ENCODE results near the gene GALNS. TPM values are rescaled to one million over a fixed set of nuclear protein-coding genes. Genes with fewer than 3 reads are reported as not detected.
A peak's percentile ranks its signal among the peaks of the same experiment; 100 is the strongest.

Gene GALNS
- polyA plus RNA-seq, 5 donors = 19.8 to 33.1 (median 26.7) TPM

DNA sequence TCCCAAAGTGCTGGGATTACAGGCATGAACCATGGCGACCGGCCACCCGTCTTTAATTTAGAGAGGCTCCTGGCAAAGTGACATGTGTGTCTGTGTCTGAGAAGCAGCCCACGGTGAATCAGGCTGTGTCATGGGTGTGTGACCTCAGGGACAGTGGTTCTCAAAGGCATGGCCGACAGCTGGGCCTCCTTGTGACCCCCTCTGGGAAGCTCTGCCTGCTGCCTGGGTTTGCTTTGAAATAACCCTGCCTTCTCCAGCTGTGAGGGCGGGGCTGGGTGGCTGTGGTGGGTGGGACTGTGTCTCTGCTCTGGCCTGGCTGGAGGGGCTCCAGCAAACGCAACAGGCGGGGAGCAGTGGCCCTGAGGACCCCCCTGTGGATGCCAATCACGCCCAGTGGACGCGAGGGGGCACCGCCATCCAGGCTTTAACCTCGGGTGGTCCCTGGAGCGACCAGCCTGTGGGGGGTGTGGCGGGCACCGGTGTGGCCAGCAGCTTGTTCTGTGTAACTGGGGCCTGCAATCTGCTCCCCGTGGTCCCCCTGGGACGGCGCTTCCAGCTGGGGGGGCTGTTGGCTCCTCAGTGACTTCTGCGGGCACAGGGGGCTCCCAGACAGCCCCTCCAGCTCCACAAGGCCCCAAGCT, 36.2 kb downstream of the GALNS start:
- DNase-seq = no peak

DNA sequence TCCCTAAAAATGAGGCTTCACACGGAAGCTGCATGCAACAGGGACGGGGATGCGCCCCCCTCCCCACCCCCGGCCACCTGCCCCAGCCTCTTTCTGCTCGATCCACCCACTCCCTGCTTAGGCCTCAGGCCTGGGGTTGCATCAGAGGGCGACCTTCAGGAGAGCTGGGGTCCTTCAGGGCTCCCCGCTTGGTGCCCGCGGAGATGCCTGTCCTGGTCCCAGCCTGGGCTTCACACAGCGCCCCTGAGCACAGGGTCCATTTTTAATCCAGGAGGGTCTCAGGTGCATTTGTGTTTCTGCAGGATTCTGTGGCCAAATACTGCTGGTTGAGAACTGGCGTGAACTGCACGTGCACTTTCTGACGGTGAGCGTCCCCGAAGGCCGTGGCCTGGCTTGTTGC, 37.6 kb downstream of the GALNS start:
- DNase-seq = no peak

DNA sequence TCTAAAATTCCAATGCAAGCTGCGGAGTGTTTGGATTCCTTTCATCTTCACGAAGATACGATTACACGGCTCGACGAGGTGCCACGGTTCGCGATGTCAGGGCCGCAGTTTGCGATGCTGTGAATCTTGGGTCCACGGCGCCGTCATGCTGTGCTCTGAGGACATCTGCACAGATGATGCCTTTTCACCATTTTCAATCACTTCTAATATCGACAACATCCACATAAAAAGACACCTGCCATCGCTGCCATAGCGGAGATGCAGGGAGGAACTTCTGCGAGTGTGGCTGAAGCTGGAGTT, 38.2 kb downstream of the GALNS start:
- no peak for DNase-seq

DNA sequence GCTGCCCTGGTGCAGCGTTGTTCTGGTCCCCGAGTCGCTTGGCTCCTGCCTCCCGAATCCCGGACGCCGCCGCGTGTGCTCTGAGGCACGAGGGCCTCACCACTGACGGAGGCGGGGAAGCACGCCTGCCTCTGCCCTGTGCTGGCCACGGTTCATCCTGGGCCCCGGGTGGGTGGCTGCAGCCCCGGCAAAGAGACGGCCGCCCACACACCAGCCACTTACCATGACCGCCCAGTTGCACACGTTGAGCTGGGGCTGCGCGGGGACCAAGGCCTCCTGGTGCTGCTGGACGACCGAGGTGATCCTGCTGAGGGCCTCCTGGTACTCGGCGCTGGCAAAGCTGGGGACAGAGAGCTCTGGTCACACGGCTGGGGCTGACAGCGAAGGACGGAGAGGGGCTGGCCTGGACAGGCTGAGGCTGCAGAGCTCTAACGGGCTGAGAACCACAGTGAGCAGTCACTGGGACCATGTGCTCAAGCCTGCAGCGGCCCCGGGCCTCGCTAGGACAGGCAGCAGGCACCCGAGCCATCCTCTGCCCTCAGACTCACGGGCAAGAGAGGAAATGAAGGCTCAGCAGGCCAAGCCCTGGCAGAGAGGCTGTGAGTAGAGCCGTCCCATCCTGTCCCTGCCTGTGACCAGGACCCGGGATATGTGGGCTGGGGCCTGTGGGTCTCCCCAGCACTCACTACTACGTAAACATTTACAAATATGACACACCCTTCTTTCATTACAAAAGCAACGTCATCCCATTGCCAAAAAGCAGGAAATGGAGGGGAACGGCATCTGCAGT, 38.8 kb downstream of the GALNS start:
- no peak for DNase-seq

DNA sequence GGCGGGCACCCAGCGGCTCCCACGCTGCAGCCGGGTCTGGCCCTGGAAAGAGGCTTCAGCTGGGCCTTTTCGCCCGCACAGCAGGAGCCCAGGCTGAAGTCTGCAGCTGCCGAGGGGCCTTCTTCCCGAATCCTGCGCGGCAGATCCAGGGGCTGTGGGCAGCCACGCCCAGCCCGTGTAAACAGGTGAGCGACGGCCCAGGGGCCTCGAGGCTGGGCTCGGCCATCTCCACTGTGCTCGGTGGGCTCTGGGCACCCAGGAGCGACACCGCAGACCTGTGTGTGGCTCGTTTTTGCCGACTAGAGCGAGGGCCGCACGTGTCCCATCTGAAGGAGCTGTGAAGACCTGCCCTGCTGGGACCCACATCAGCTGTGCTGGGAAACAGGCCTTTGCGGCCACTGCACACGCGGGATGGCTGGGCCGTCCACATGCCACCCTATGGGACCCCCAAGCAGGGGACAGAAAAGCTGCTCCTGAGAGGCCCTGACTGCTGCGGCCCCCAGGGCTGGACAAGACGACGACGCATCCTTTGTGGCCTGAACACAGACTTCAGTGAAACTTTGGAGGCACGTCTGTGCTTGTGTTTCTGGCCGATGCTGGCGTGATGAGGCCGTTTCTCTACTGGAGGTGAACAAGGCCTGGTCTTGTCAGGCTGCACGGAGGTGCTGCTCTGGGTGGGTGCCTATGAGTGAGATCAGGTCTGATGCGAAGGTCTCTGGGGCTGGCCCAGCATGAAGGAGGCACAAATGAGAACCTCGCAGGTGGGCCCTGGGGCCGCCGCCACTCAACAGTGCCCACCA, 39.8 kb downstream of the GALNS start:
- DNase-seq = no peak

DNA sequence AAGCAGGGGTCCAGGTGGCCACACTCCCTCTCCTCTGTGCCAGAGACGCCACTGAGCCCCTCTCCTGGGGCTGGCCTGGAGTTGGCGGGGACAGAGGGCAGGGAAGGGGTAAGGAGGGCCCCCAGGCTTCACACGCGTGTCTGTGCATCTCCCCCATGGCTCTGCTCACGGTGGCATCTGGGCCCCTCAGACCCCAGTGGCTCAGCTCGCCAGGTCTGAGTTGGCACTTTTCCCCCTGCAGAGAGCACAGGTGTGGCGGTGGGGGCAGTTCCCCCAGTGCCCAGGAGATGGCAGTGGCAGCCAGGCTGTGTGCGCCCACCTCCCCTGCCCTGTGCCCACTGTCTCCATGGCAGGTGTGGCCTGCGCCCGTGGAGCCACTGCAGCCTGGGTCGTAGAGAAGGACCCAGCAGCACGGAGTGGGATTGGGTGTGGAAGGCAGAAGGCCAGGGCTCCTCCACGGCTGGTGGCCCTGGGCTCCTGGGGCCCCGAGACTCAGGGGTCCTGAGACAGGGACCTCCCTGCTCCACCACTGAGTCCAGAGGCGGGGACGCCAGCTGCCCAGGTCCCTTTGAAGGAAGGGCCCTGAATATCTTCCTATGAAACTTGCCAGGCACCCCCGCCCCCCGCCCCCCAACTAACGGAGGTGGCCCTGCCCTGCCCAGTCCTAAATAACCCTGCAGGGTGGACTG, 40.7 kb downstream of the GALNS start:
- DNase-seq = no peak

DNA sequence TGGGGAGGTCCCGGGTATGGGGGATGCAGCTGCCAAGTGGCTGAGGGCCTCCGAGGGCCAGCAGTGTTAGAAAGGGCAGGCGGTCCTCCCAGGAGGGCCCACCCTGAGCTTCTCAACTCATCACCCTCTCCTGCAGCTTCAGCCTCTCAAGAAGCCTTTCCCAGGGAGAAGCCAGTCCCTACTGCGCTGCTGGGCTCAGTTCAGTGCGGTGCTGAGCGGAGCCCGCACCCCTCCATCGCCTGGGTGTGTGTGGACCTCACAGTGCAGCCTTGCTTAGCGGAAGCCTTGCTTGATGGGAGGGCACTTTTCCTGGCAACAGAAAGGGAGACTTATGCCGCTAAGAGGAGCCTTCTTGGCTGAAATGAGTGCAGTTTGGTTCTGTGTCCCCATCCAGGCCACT, 41.5 kb downstream of the GALNS start:
- no peak for DNase-seq

DNA sequence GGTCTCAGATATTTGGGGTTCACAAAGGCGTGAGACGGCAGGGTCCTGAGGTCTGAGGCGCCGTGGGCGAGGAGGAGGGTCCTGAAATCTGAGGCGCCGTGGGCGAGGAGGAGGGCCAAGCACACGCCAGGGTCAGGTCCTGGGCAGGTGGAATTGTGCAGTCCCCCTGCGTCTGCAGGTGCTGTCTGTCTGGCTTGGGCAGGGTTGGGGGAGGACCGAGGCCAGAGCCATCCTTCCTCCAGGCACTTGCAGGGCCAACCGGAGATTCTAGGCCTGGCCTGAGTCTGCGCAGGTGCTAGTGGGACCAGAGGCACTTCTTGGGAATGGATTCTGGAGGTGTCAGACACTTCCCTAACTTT, 42.6 kb downstream of the GALNS start:
- no peak for DNase-seq

DNA sequence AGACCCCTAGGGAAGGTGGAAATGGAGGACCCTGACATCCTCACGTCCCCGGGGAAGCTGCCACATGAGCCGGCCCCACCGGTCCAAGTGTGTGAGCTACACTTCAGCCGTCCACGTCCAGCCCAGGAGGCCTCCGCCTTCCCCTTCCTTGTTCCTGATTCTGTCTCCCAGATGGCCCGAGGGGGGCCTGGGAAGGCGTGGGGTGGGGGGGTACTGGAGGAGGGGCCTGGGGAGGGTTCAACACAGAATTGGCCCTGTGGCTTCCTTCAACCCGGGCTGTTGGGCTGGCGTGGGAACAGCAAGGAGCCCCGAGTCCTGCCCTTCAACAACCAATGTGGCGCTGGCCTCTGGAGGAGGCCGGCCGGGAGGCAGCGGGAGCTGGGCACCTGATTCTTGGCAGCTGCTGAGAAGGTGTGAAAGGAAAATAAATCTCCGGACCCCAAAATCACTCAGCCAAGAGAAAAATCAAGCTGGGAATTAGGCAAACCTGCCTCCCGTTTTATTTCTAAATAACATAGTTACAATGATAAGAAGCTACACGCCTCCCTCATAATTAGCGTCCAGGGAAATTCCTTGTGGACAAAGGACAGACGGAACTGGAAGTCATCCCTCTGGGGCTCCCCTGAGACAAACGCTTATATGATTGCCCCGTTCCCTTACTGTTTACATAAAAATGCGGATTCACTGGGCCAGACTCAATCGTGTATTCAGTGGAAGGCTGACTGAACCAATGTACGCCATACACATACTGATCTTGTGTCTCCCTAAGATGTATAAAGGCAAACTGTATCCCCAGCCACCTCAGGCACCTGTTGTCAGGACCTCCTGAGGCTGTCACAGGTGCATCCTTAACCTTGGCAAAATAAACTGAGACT, 43.2 kb downstream of the GALNS start:
- no peak for DNase-seq

DNA sequence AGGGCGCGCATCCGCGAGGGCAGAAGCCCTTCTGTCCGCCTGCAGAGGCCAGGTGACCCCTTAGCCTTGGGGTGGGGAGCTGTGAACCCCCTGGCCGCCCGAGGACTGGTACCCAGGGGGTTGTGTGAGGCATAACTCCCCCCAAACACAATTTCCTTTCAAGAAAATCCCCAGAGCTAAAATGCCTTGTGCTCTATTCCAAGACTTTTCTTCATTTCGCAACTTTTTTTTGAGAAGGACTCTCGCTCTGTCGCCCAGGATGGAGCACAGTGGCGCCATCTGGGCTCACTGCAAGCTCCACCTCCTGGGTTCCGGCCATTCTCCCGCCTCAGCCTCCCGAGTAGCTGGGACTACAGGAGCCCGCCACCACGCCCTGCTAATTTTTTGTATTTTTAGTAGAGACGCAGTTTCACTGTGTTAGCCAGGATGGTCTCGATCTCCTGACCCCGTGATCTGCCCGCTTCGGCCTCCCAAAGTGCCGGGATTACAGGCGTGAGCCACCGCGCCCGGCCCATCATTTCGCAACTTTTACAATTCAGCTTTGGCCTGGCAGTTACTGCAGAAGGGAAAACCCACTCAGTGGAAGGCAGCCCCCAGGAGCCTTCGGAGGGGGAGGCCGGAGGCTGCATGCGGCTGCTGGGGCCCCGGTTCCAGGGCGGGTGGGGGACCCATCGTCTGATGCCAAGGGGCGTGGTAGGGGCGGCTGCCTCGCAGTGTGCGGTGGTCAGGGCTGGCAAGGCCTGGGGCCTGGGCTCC, 44.1 kb downstream of the GALNS start:
- peak in 1 of 2 donors; percentile 45 for DNase-seq

DNA sequence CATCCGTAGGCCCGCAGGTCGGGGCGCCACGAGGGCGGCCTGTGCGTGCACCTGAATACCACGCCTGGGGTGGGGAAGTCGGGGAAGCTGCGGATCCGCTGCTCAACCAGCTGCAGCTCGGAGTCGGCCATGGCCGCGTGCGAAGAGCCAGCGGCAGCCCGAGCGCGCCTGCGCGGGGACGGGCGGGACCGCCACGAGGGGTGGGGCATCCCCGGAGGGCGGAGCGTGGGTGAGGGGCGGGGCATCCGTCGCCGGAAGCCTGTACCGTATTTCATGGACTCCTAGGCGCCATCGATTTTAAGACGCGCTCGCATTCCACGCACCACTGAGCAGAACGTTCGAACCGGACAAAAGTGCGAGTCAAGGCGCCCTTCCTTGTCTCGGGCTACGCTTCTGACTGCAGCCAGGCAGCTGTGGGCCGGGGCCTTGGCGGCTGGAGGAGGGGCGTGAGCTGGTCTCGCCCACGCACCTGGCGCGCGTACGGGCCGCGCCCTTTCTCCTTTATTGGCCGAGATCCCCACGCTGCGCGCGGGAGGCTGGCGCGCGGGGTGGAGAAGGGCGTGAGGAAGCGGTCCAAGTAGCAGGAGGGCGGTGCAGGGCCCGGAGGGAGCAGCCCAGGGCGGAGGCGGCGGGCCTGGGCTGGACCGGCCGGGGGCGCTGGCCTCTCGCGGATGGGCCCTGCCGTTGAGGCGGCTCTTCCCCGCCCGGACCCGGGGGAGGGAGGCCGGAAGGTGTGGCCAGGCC, 44.8 kb downstream of the GALNS start, which contains the start of gene APRT:
TSS of gene APRT (minus strand) at position 160 of the 744 bp plus-strand sequence. CDS start at position 131, 29 bp downstream.
- DNase-seq = peak; percentile 93 to 95

DNA sequence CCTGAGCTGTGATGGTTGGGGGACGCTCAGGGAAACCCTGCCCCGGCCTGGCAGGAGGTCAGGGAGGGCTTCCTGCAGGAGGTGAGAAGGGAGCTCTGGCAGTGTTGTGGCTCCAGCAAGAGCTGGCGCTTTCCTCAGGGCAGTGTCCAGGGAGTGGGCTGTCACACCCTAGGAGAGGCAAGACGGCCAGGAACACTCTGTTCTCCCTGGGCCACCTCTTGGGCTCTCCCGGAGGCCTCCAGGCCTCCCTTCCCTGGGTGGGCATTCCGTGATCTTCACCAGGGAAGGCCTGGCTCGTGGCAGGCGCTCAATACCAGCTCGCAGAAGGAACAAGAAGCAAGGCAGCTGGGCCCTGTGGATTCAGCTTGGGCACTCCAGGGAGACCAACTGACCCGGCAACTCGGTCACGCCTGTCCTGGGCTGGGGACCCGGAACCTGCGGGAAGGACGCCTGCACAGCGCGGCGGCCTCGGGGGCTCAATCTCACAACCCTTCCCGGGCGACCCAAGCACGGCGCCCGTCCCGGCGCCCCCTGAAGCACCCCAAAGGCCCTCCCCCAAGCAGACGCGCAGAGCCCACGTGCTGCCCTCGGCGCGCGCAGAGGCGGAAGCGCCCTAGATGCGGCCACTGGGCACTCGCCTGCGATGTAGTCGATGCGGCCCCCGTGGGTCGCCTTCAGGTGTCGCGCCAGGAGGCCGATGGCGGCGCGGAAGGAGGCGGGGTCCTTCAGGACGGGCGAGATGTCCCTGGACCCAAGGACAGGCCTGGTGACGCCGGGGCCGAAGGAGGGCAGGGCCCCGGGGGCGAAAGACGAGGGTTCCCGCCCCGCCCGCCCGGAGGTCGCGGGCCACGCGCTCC, 45.6 kb downstream of the GALNS start:
- DNase-seq = peak; percentile 82 to 87

DNA sequence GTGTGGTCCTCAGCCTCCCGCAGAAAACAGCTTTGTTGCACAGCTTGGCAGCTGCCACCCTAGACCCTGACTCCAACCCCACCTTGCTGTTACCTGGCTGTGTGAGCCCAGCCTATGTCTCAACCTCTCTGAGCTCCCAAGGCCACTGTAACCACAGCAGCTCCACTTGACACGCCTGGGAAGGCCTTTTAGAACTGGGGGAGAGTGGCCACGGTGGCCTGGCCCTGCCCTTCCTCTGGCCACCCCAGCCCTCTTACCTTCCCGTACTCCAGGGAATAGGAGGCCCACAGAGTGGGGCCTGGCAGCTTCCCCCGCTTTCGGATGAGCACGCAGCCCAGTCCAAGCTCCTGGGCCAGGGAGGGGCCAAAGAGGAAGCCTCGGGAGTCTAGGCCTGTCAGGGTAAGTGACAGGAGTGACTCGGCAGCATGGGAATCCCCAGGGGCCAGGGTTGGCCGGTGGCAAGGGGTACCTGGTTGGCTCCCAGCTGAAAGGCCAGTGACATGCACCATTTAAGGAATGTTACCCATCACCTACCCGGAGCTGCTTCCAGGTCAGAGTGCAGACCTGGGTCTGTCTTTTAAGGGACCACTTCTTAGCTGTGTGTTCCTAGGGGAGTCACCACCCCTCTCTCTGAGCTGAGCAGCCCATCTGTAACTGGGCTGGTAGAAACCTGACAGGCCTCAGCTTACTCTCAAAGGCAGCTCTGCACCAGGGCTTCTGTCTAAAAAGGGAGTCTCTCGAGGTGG, 46.4 kb downstream of the GALNS start:
- DNase-seq = no peak

DNA sequence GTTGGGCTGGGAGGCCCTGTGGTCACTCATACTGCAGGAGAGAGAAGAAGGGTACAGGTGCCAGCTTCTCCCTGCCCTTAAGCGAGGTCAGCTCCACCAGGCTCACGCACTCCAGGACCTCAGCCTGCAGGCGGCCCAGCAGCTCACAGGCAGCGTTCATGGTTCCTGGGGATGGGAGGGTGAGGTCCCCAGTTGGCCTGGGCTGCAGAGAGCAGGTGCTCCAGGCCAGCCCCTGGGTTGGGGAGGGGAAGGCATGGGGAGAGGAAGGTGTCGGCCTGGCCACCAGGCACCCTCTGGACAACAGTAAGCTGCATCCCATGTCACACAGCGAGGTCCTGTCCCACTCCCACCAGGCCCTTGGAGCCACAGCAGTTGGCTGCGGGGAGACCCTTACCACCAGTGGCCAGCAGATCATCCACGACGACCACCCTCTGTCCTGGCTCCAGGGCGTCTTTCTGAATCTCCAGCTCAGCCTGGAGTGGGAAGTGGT, 47.0 kb downstream of the GALNS start:
- DNase-seq = no peak

DNA sequence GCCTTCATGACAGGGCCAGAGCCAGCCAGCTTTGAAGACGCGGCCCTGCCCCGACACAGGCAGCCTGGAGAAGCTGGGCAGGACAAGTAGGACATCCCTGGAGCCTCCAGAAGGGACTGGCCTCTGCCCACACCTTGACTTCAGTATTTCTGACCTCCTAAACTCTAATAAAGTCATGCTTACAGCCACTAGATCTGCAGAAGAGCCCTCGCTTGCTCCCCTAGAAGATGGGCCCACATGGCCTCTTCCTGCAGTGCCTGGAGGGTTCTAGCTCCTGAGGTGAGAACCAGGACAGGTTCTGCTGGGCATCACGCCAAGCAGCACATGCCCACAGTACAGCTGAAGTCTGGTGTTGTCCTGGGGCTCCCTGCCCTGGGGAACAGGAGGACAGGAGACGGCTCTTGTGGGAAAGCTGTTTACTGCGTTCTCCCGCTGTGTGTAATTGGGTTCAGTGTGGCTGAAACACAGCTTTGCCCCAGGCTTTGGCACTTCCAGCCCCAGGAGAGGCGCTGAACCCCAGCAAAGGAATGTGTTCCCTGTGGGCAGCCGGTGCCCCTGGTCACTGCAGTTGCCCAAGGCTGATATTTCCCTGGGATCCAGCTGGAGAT, 47.6 kb downstream of the GALNS start:
- DNase-seq = no peak

DNA sequence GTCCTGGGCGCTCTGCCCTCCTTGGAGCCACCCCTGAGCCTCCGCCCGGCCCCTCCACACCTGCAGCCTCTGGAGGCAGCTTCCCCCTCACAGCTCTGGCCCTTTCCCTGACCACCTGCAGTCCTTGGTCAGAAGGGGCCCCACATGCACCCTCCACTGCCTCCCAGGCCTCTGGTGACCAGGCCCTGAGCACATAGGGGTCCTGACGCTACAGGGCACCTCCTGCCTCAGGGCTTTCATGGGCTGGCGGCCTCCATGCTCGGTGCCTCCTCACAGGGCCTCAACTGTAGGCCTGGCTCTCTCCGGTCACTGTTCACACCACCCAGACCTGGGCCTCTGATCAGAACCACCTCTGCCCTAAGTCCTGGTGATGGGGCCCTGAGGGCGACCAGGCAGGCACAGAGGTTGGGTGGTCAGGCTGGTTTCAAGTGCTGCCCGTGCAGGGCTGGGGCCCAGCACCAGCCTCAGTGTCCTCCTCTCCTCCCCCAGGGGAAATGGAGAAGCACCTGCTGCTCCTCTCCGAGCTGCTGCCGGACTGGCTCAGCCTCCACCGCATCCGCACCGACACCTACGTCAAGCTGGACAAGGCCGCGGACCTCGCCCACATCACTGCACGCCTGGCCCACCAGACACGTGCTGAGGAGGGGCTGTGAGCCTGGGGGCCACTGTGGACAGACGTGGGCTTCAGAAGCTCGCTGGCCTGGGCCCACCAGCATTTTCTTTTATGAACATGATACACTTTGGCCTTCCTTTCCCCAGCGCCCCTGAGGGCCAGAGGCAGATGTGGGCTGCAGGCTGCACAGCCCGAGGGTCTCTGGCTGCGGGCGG, 48.9 kb downstream of the GALNS start:
- no peak for DNase-seq
